Measurements from ENCODE around the gene GSC2.

GSC2 gene, protein sequence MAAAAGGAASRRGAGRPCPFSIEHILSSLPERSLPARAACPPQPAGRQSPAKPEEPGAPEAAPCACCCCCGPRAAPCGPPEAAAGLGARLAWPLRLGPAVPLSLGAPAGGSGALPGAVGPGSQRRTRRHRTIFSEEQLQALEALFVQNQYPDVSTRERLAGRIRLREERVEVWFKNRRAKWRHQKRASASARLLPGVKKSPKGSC

DNA sequence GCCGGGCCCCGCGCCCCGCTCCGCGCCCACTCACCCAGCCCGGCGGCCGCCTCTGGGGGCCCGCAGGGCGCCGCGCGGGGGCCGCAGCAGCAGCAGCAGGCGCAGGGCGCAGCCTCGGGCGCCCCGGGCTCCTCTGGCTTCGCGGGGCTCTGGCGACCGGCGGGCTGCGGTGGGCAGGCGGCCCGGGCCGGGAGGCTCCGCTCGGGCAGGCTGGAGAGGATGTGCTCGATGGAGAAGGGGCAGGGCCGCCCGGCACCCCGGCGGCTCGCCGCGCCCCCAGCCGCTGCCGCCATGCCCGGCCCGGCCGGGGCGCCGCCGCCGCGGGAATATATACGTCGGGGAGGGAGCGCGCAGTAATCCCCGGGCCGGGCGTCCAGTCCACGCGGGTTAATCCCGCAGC is at the start of gene GSC2:
GSC2 (minus strand) TSS at position 302 of the 400 bp plus-strand sequence; CDS start at position 293, 9 bp downstream.
- no peak for DNase-seq (ENCODE audit: low read depth in 2 of 2)

DNA sequence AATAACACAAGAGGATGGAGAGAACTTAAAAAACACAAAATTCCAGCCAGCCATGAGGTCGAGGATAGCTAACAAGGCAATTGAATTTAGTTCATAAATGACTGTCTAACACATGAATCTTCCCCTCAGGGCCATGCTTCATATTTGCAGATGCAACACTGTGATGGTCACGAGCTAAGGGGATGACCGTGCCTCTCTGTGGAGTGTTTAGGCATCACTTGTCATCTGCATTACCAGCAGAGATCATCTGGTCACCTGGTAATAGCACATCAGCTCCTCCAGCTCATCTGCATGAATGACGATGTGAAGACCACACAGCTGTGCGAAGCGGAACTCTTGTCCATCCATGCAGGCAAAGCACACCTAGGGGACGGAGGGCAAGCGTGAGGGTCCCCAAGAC is 49.4 kb upstream of the GSC2 start:
- DNase-seq (ENCODE audit: low read depth in 2 of 2): no peak

DNA sequence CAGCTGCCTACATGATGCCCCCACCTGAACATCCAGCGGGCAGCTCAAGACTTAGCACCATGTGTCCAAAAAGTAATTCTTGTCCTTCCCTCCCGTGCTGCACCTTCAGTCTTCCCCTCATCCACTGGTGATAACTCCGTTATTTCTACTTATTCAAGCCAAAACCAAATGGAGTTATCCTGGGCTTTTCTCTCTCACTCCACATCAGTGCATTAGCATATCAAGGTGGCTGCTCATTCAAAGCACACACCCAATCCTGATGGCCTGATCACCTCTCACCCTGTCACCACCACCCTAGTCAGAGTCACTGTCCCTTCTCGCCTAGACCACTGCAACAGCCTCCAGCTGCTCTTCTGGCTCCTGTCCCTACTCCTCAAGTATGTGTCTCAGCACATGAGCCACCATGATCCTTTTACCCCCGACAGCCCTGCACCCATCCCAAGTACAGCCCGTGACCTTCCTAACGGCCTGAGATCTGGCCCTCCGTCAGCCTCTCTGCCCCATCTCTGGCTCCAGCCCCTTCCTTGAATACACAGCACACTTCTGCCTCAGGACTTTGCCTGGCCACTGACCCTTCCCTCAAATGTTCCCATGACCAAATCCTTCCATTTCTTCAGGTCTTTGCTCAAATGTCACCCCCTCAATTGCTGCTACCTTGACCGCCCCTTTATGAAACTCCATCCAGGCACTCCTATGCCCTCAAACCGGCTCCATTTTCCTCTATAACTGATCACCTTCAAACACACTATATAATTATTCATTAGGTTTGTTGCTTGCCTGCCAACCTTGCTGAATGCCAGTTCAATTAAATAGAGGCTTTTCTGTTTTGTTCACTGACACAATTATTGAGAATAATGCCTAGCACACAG is 48.1 kb upstream of the GSC2 start:
- DNase-seq (ENCODE audit: low read depth in 2 of 2): no peak

DNA sequence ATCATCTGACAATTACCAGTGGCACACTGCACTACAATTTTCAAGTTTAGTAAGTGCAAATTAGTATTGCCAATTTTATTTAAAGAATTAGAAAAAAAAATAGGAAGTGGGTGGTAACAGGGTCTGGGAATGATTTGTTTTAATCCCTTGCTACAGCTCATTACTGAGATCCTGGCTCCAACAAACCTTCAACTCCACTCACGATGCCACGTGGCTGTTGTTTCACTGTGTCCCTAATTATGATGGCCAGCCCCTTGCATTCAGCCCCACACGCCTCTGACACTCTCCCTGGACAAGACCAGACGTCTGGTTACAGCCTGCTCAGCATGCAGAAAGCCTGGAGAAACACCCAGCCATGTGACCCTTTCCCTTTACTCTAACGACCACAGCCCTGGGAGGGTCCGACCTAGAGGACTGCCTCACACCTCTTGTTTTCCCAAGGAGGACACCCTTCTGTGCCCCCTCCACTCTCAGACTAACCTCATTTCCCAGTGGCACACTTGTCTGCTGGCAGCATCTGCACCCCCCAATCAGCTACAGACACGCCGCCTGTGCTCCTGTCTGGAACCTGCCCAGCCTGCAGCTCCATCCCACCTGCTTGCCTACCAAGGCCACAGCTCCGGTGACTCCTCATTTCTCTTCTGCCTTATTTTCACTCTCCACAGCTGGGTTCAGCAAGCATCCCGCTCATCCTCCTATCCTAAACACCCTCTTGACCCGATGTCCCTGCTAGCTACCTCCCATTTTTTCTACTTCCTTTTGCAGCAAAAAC is 46.9 kb upstream of the GSC2 start:
- no peak for DNase-seq (ENCODE audit: low read depth in 2 of 2)

DNA sequence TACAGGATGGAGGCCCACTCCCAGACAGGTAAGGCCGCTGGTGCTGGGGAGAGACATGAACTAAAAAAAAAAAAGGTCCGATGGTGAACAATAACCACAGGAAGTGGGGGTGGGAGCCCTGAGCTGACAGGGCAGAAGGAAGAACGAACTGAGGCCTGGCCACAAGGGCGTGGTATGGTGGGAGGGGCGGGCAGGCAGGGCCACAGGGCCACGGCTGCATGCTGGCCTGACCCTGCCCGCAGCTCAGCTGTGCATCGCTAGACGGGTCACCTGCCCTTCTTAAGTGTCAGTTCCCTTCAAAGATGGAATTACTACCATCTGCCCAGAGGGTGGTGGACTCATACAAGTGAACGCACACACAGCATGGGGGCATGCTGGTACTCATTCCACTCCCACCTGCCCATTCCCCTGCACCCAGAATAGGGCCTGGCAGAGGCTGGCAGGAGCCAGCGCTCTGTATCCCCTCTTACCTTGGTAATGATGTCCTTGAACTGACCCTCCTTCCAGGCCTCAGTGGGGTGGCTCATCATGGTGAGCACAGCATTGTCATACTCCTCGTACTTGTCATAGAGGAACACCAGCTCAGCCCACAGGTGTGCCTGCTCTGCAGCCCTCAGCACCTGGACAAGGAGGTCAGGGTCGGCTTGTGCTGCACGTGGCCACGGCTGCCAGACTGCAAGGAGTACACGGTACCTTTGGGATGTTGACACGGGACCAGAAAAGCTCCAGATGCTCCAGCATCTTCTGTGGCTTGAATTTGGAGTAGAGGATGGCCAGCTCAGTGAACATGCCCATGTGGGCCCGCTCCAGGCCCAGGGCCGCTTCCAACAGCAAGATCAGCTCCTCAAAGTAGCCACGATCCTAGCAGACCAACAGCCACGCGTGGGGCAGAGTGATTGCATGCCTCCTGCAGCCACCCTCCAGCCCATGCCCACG is 46.0 kb upstream of the GSC2 start:
- DNase-seq (ENCODE audit: low read depth in 2 of 2): no peak

DNA sequence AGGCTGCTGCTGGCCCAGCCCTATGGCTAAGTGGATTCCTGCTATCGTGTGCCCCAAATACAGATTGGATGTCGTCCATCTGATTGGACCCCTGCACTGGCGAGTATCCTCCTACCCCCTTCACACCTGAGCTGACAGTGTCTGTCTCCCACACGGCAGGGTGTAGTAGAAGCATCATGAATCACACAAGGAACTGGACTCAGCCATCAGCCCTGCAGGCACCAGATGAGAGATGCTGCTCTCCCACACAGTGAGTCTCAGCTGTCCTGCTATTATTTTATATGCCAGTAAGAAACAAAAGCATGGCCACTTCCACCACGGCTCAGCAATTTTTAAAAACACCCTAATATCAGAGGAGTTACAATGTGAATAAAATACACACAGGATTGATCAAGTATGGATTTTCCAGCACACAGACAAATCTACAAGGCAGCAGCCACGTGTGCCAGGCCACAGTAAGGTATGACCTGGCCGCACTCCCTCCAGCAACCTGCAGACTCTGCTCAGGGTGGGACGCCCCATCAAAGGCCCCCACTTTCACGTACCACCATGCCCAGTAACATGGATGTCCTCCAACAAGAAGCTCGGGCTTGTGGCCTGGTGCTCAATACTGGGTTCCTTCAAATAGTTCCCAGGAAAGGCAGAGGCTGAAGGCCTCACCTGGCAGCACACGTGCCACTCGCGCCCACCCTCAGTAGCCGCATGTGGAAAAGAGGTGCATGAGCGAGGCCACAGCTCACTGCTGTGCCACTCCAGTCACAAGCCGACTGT is 44.9 kb upstream of the GSC2 start:
- no peak for DNase-seq (ENCODE audit: low read depth in 2 of 2)

DNA sequence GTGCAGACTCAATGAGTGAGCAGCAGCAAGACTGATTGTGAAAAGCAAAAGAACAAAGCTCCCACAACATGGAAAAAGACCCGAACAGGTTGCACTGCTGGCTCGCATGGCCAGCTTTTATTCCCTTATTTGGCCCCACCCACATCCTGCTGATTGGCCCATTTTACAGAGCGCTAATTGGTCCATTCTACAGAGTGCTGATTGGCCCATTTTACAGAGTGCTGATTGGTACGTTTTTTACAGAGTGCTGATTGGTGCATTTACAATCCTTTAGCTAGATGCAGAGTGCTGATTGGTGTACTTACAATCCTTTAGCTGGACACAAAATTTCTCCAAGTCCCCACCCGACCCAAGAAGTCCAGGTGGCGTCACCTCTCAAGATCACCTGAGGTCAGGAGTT is 43.8 kb upstream of the GSC2 start:
- DNase-seq (ENCODE audit: low read depth in 2 of 2): no peak

DNA sequence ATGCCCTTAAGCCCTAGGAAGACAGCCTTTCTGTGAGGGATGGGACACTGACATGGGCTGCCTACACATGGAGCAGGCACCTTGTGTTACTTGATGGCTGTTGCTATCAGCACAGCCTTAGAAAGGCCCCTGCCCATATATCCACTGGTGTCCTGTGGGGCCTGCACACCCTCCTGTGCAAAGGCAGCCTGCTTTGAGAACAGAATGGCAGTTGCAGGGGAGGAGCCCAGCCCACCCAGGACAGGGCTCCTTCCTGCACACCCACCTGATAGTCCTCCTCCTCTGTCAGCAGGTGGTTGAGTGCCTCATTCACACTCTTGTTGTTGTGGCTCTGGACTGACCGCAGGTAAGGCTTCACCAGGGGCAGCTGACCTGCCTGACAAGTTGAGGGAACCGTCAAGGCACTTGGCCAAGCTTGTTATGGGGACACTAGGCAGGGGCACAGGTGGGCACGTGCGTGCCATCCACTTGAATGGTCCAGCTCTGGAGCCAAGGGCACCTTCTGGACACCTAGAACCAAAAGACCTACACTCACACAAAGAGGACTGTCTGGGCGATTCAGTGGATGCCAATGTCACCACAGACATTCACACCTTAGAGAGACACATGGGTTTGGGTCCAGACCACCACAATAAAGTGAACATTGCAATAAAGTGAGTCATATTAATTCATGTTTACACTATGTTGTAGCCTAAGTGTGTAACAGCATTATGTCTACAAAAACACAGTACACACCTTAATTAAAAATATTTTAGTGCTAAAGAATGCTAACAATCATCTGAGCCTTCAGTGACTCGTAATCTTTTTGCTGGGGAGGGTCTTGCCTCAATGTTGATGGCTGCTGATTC is 37.8 kb upstream of the GSC2 start:
- DNase-seq (ENCODE audit: low read depth in 2 of 2): no peak

DNA sequence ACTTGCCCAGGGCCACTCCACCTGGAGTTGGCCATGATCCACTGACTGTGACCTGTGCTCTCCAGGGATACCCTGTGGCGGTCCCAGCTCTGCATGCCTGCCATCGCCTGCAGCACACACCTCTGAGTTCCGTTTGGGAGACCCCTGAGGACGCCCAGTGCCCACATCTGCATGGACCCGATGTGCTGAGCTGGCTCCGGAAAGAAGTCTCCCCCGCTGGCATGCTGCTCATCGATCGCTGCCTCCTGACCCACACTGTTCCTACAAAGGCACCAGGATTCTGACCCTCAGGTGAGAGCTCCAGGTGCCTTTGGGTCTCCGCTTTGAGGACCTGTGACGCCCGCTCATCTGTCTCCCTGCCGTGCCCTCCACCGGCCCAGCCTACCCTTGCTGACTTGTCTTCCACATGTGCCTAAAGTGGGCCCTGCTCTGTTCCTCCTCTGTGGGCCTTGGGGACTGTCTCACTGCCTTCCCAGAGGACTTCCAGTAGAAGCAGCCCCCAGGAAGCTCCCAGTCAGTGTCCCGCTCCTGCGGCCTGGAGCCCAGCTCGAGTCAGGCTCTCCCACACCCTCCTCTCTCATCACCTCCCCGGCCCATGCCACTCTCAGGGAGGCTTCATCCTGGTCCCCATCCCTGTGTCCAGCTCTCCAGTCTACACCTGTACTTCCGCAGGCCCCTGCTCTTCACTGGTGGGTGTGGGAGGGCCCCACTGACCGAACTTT is 34.3 kb upstream of the GSC2 start:
- no peak for DNase-seq (ENCODE audit: low read depth in 2 of 2)

DNA sequence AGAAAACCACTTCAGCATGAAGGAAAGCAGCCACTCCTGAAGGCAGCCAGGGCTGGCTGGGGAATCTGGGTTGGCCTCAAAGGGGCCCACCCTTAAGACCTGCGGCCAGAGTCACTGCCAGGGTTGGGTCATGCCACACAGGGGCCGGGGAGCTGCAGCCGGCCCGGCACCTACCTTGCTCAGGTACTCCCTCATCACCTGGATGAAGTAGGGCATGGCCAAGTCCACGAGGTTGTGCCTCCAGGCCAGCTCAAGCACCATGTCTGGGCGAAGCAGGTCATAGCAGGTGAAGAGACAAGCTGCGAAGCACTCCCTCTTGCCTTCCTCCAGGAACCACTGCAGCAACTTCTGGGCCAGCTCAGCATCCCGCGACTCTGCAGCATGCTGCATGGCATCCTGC is 33.1 kb upstream of the GSC2 start:
- no peak for DNase-seq (ENCODE audit: low read depth in 2 of 2)

DNA sequence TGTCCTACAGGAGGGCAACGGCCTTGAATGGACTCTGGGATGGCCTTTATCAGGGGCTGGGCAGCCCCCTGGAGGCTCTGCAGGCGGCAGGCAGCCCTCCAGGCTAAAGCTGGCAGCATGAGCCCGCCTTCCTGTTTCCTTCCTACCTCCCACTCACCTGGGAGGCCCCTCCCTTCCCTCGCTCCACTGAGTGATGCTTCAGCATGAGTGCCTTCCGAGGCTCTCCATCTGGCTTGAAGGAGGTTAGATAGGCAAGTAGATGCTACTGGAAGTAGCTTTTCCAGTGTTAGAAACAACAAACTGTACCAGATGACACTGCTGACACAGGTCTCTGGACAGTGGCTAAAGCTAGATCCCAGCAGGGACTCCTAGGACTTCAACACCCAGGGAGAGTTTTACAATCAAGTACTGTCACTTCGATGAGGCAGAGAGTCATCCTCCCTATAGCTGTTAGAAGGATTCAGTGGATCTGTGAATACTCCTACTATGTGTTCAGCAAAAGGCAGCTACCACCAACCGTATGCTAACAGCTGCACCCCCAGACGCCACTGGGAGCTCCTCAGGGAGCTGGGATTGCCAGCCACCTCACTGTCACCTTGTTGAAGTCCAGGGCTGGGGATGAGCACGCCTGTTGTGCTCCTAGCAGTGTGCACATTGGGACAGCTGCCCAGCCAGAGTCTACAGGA is 32.5 kb upstream of the GSC2 start:
- DNase-seq (ENCODE audit: low read depth in 2 of 2): no peak

DNA sequence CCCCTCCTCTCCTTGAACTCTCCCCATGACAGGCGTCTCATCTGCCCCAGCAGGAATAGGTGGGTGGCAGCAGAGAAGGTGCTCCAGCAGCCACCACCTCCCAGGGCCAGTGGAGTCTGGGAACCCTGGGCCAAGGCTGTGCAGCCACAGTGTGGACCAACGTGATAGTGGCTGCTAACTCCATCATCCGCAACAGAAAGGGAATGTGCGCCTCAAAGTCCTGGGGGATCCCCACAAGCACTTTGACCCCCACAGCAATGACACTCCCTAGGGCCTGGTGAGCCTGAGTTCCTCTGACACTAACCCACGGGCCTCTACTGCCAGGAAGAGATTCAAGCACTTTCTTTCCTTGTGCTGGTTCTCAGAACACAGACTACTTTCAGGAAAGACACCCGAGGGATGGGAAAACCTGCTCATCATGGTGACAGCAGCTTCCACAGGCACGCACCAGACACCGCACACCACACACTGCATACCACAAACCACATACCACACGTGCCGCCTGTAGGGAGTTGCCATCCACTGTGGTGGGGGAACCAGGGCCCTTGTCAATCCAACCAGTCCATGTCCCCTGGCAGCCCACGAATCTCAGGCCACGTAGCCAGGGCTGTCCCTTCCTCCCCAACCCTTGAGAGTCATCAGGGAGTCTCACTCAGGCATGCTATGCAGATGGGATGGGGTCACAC is 31.8 kb upstream of the GSC2 start:
- no peak for DNase-seq (ENCODE audit: low read depth in 2 of 2)

DNA sequence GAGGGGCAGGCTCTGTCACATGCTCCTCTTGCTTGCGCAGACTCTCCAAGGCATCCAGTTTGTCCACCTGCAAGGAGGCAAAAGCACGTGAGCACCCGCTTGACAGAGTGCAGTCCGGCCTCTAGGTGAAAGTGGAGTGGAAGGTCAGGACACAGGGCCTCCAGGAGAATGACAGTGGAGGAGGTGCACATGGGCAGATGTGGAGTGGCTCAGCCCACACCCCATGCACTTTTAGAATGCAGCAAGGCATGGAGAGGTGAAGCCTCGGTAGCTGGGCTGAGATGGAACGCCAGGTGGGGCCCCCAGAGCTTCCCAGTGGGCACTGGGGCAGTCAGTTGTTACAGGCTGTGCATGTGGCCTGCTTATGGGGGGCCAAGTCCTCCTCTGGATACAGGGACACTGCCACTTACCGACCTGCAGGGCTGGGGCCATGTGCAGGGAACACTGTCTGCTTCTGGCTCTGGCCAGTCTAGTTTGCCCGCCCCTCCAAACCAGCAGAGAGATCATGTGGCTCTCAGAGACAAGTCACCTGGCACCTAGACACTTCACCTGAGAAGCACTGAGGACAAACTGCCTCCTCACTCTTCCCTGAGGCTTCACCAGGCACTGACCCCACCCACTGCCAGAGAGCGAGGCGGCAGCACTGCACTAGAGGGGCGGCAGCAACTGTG is 30.8 kb upstream of the GSC2 start:
- DNase-seq (ENCODE audit: low read depth in 2 of 2): no peak

DNA sequence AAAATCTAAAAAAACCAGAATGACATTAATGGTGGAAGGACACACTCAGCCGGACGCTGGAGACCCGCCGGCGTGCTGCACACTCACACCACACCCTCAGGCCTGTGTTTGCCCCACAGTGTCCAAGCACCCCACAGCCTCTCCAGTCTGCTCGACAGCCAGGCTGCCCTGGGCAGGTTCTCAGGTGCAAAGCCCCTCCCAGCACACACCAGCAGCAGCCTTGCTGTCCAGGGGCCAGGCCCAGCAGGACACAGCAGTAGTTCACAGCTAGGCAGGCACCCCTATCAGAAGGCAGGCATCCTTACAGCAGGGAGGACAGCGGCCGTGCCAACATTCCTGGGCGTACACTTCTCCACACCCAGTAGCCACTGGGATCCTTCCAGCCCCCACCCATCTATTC is 30.1 kb upstream of the GSC2 start:
- DNase-seq (ENCODE audit: low read depth in 2 of 2): no peak

DNA sequence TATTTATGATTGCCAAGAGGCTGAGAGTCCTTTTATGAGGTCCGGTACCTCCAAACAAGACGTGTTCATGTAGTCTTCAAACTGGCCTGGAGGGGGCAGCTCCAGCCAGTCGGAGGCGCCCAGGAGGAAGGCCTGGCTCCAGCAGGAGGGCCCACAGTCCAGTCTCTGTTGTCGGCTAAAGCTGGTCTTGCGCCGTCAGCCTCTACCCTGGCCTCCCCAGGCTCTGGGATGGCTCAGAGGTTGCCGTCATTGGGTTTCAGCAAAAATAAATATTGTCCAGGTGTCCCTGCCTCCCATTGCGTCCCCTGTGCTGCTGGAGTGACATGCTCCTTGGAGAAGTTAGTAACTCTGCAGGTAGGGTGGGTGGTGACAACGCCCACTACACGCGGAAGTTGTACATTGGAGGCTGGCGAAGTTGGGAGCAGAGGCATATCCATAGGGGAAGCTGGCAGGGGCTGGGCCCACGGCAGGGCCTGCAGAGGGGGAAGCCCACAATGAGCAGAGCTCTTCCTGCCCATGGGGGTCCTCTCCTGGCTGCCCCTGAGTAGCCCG is 29.5 kb upstream of the GSC2 start:
- no peak for DNase-seq (ENCODE audit: low read depth in 2 of 2)

DNA sequence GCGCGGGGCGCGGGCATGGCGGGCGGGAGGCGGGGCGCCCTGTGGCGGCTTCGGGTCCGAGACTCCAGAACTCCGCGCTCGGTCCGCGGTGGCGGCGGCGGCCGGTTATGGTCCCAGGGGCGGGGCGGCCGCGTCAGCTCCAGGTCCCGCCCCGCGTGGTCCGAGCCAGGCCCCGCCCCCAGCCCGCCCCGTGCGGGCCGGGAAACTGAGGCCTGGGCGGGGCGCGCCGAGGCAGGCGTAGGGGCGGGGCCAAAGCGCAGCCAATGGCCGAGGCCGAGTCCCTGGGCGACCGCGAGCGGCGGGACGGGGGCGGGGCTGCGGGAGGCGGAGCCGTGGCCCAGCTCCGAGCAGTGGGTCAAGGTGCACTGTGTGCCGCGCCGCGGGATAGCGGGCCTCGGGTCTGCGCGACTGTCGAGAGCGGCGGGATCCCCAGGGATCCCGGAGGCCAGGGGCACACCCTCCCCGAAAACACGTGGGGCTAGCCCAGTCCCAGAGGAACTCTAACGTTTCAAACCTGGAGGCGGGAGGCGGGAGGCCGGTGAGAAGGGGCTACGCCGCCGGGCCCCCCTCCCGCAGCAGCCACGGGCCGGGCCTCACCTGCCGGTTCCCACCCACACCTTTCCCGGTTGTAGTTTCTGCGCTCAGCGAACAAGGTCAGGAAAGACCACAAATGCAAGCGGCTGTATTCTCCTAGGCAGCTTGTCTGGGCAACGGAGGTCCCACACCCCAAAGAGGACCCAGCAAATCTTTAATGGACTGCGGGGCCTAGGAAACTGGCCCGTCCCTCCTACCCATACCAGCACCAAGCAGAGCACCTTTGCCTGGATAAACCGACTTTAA is 28.8 kb upstream of the GSC2 start, which contains the start of gene SLC25A1:
SLC25A1 (minus strand) TSS at position 80 of the 840 bp plus-strand sequence; CDS start at position 17, 63 bp downstream.
- peak; percentile 91 to 93 for DNase-seq (ENCODE audit: low read depth in 2 of 2)

Measured in stimulated activated CD8-positive, alpha-beta memory T cell treated with anti-CD3 and anti-CD28 coated beads, Interleukin-2, amount 100 ng/mL, for 48 hours (primary cell).